ENCODE data around the gene IGSF22. TPM values are rescaled to one million over a fixed set of nuclear protein-coding genes. Genes with fewer than 3 reads are reported as not detected.

The IGSF22 gene
- total RNA-seq, 1 experiment from 2014 or later, result 0.52 TPM

DNA sequence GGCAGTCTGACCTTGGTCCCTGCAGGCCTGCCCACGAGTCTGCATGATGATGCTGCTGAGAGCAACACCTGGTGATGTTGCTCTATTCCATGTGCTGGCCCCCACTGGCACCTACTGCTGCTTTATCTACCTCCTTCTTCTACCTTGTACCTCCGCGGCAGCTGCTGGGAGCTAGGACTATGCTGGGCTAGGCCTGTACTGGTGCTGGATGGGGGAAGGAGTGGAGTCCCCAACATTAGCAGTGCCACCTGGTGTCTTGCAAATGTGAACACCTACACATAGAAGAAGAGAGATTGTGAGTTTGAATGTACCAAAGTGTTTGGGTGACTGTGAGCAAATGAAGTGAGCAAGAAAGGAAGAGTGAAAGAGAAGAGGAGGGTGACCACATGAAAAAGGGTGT, 35.2 kb upstream of the IGSF22 start:
- CTCF ChIA-PET, result interaction anchor here (1.5 to 3.5 kb wide), 2 partner anchors 12 to 39 kb away, joined by 4 to 8 read pairs; no protein-coding TSS in a partner anchor
- Mint-ChIP-seq H3K4me3 (no peak overlapping the region), H3K27me3 (ENCODE audit: low read depth) (no peaks in the 10 kb centered on the region), H3K9me3 (no peaks in the 10 kb centered on the region), H3K27ac (no peak overlapping the region), H3K4me1 (no peaks in the 10 kb centered on the region), H3K36me3 (no peaks in the 10 kb centered on the region)
- DNase-seq (ENCODE audit: low spot score) (no peak), ATAC-seq (no peak)
- TF ChIP-seq TCF7 (CRISPR knock-in tag; IDR thresholded peaks at IDR 0.05; ENCODE audit: low read depth), result no peak
- TF ChIP-seq RELA (CRISPR knock-in tag; IDR thresholded peaks at IDR 0.05; ENCODE audit: borderline replicate concordance), result no peak
- TF ChIP-seq CREM (CRISPR knock-in tag; IDR thresholded peaks at IDR 0.05), result no peak
- TF ChIP-seq ETV6 (CRISPR knock-in tag; IDR thresholded peaks at IDR 0.05), result no peak
- TF ChIP-seq ZNF232 (CRISPR knock-in tag; IDR thresholded peaks at IDR 0.05), result no peak
- no peak for TF ChIP-seq TEAD1 (CRISPR knock-in tag; IDR thresholded peaks at IDR 0.05)
- TF ChIP-seq NFYB (CRISPR knock-in tag; conservative IDR thresholded peaks at IDR 0.05; ENCODE audit: low read depth), result no peak
- no peak for TF ChIP-seq ZNF317 (CRISPR knock-in tag; IDR thresholded peaks at IDR 0.05; ENCODE audit: borderline replicate concordance, low read depth)
- TF ChIP-seq, protein P1, sequence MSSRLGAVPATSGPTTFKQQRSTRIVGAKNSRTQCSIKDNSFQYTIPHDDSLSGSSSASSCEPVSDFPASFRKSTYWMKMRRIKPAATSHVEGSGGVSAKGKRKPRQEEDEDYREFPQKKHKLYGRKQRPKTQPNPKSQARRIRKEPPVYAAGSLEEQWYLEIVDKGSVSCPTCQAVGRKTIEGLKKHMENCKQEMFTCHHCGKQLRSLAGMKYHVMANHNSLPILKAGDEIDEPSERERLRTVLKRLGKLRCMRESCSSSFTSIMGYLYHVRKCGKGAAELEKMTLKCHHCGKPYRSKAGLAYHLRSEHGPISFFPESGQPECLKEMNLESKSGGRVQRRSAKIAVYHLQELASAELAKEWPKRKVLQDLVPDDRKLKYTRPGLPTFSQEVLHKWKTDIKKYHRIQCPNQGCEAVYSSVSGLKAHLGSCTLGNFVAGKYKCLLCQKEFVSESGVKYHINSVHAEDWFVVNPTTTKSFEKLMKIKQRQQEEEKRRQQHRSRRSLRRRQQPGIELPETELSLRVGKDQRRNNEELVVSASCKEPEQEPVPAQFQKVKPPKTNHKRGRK (CRISPR knock-in tag; IDR thresholded peaks at IDR 0.05; ENCODE audit: borderline replicate concordance), result no peak
- POLR2A ChIA-PET, result no interaction called here

DNA sequence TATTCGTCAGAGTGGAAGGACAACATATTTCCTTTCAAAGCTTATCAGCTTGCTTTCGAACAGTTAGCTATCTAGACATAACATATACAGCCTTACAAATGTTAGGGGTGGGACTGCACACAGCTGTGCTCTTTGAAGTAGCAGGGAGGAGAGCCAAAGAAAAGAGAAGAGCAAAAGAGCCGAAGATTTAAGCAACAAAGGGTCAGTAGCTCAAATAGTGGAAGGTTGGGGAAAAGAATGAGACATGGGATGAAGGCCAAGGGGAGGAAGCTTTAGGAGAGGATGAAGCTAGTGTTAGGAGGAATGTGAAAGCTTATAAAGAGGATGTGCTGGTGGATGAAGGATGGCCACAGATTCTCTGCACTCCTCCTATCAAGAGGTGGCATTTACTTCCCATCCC, 31.8 kb upstream of the IGSF22 start:
- H3K27me3 Mint-ChIP-seq (ENCODE audit: low read depth), result no peaks in the 10 kb centered on the region
- H3K27ac Mint-ChIP-seq, result no peak overlapping the region
- CTCF ChIA-PET, result interaction anchor here (0.8 to 1.8 kb wide), 6 partner anchors 17 to 44 kb away, joined by 3 to 6 read pairs (median 4); no protein-coding TSS in a partner anchor
- H3K4me1 Mint-ChIP-seq, result no peaks in the 10 kb centered on the region
- POLR2A ChIA-PET, result no interaction called here
- ATAC-seq (no peak), DNase-seq (ENCODE audit: low spot score) (no peak)
- TF ChIP-seq ZBTB21 (CRISPR knock-in tag; IDR thresholded peaks at IDR 0.05; ENCODE audit: borderline replicate concordance), result no peak
- no peak for TF ChIP-seq SP1 (CRISPR knock-in tag; conservative IDR thresholded peaks at IDR 0.05)
- TF ChIP-seq NR2C2 (CRISPR knock-in tag; IDR thresholded peaks at IDR 0.05), result no peak
- no peak for TF ChIP-seq ZNF671 (CRISPR knock-in tag; IDR thresholded peaks at IDR 0.05)
- TF ChIP-seq TEAD1 (CRISPR knock-in tag; IDR thresholded peaks at IDR 0.05), result no peak
- no peak for TF ChIP-seq KAT7 (CRISPR knock-in tag; IDR thresholded peaks at IDR 0.05; ENCODE audit: borderline replicate concordance)
- TF ChIP-seq, protein P2, sequence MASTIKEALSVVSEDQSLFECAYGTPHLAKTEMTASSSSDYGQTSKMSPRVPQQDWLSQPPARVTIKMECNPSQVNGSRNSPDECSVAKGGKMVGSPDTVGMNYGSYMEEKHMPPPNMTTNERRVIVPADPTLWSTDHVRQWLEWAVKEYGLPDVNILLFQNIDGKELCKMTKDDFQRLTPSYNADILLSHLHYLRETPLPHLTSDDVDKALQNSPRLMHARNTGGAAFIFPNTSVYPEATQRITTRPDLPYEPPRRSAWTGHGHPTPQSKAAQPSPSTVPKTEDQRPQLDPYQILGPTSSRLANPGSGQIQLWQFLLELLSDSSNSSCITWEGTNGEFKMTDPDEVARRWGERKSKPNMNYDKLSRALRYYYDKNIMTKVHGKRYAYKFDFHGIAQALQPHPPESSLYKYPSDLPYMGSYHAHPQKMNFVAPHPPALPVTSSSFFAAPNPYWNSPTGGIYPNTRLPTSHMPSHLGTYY (CRISPR knock-in tag; IDR thresholded peaks at IDR 0.05), result no peak
- TF ChIP-seq TCF7 (CRISPR knock-in tag; IDR thresholded peaks at IDR 0.05; ENCODE audit: low read depth), result no peak
- TF ChIP-seq ZNF138 (CRISPR knock-in tag; conservative IDR thresholded peaks at IDR 0.05), result no peak
- TF ChIP-seq FOXK1 (CRISPR knock-in tag; IDR thresholded peaks at IDR 0.05), result no peak
- TF ChIP-seq, protein P3, sequence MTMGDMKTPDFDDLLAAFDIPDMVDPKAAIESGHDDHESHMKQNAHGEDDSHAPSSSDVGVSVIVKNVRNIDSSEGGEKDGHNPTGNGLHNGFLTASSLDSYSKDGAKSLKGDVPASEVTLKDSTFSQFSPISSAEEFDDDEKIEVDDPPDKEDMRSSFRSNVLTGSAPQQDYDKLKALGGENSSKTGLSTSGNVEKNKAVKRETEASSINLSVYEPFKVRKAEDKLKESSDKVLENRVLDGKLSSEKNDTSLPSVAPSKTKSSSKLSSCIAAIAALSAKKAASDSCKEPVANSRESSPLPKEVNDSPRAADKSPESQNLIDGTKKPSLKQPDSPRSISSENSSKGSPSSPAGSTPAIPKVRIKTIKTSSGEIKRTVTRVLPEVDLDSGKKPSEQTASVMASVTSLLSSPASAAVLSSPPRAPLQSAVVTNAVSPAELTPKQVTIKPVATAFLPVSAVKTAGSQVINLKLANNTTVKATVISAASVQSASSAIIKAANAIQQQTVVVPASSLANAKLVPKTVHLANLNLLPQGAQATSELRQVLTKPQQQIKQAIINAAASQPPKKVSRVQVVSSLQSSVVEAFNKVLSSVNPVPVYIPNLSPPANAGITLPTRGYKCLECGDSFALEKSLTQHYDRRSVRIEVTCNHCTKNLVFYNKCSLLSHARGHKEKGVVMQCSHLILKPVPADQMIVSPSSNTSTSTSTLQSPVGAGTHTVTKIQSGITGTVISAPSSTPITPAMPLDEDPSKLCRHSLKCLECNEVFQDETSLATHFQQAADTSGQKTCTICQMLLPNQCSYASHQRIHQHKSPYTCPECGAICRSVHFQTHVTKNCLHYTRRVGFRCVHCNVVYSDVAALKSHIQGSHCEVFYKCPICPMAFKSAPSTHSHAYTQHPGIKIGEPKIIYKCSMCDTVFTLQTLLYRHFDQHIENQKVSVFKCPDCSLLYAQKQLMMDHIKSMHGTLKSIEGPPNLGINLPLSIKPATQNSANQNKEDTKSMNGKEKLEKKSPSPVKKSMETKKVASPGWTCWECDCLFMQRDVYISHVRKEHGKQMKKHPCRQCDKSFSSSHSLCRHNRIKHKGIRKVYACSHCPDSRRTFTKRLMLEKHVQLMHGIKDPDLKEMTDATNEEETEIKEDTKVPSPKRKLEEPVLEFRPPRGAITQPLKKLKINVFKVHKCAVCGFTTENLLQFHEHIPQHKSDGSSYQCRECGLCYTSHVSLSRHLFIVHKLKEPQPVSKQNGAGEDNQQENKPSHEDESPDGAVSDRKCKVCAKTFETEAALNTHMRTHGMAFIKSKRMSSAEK (CRISPR knock-in tag; IDR thresholded peaks at IDR 0.05; ENCODE audit: borderline replicate concordance), result no peak
- no peak for TF ChIP-seq ZNF416 (CRISPR knock-in tag; IDR thresholded peaks at IDR 0.05)
- no peak for TF ChIP-seq CBFB (CRISPR knock-in tag; IDR thresholded peaks at IDR 0.05; ENCODE audit: low read depth)
- no peak for TF ChIP-seq ELF4 (CRISPR knock-in tag; IDR thresholded peaks at IDR 0.05; ENCODE audit: low read depth)
- H3K4me3 Mint-ChIP-seq, result no peak overlapping the region
- no peaks in the 10 kb centered on the region for H3K9me3 Mint-ChIP-seq
- no peaks in the 10 kb centered on the region for H3K36me3 Mint-ChIP-seq
